ENCODE measurements around the gene GPR160.

DNA sequence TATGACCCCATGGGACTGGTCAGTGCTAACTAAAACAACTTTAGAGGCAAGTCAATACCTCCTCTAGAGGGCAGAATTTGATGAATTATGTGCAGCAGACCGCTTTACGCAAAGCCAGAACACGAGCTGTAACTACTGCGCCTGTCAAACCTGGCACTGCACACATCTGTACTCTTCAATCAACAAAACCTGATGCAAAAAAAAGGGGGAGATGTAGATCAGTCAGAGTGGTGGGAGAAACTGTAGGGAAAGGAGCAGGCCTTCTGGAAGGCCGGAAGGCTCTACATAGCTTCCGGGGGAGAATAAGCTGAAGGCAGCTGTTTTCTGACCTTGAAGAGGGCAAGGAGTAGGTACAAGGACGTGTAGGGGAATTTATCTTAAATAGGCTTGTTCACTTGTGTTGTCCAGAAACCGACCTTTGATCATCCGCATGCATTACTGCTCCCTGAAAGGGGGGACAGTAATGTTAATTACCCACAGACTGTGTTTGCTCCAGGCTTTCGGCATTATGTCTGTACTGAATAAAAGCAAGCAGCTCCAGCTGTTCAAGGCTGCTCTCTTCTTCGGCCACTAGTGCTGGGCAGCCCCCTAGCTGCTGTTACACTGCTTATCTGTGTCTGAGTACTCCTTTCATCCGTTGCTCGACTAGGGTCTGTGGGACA is 41.0 kb downstream of the GPR160 start:
- TF ChIP-seq, protein P1, sequence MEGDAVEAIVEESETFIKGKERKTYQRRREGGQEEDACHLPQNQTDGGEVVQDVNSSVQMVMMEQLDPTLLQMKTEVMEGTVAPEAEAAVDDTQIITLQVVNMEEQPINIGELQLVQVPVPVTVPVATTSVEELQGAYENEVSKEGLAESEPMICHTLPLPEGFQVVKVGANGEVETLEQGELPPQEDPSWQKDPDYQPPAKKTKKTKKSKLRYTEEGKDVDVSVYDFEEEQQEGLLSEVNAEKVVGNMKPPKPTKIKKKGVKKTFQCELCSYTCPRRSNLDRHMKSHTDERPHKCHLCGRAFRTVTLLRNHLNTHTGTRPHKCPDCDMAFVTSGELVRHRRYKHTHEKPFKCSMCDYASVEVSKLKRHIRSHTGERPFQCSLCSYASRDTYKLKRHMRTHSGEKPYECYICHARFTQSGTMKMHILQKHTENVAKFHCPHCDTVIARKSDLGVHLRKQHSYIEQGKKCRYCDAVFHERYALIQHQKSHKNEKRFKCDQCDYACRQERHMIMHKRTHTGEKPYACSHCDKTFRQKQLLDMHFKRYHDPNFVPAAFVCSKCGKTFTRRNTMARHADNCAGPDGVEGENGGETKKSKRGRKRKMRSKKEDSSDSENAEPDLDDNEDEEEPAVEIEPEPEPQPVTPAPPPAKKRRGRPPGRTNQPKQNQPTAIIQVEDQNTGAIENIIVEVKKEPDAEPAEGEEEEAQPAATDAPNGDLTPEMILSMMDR (IDR thresholded peaks at IDR 0.05): no peak
- TF ChIP-seq POLR2A (IDR thresholded peaks at IDR 0.05): no peak
